Loucy (cell line): ENCODE results near the gene BEND5.

Experiments
- H2AFZ ChIP-seq: fragments of 200-600 bp; sonication (generic); 2 replicates; pipeline ENCODE4 v1.6.0; 2016; ENCODE audit warnings: antibody characterized with exemption, mild to moderate bottlenecking, low read length, moderate library complexity
- H3F3A ChIP-seq: fragments of 200-600 bp; 2 replicates; pipeline ENCODE4 v1.6.0; 2016; ENCODE audit warnings: antibody characterized with exemption, low read depth, mild to moderate bottlenecking
- H3K27me3 ChIP-seq: fragments of 200-600 bp; sonication (generic); 2 replicates; pipeline ENCODE4 v1.6.1; 2014; ENCODE audit warnings: low read length, mild to moderate bottlenecking; ENCODE audit not compliant: insufficient read depth, poor library complexity, severe bottlenecking
- H3K36me3 ChIP-seq: fragments of 200-600 bp; sonication (generic); 2 replicates; pipeline ENCODE4 v1.6.1; 2016; ENCODE audit warnings: low read length; ENCODE audit not compliant: insufficient read depth
- H3K4me1 ChIP-seq: fragments of 200-600 bp; sonication (generic); 2 replicates; pipeline ENCODE4 v1.5.1; 2014; ENCODE audit warnings: low read length, mild to moderate bottlenecking; ENCODE audit not compliant: insufficient read depth, poor library complexity, severe bottlenecking
- H3K4me2 ChIP-seq: fragments of 200-600 bp; sonication (generic); 2 replicates; pipeline ENCODE4 v1.6.0; 2014; ENCODE audit warnings: antibody characterized with exemption, low read length, low read depth, mild to moderate bottlenecking; ENCODE audit not compliant: poor library complexity, severe bottlenecking
- H3K4me3 ChIP-seq: fragments of 200-600 bp; sonication (generic); 2 replicates; pipeline ENCODE4 v1.5.1; 2014; ENCODE audit warnings: low read length, mild to moderate bottlenecking, mixed read lengths; ENCODE audit not compliant: poor library complexity, severe bottlenecking
- H3K79me2 ChIP-seq: fragments of 200-600 bp; sonication (generic); 2 replicates; pipeline ENCODE4 v1.6.1; 2014; ENCODE audit warnings: low read length; ENCODE audit not compliant: insufficient read depth
- H3K9ac ChIP-seq: fragments of 200-600 bp; sonication (generic); 2 replicates; pipeline ENCODE4 v1.6.0; 2014; ENCODE audit warnings: mild to moderate bottlenecking, low read depth, low read length, moderate library complexity; ENCODE audit not compliant: poor library complexity, severe bottlenecking
- H3K9me2 ChIP-seq: fragments of 200-600 bp; sonication (generic); replicated peaks from 2 replicates; pipeline ENCODE4 v1.6.1; 2016; ENCODE audit warnings: low read depth, low read length, mixed read lengths
- H3K9me3 ChIP-seq: fragments of 200-600 bp; sonication (generic); 2 replicates; pipeline ENCODE4 v1.6.1; 2014; ENCODE audit warnings: mild to moderate bottlenecking, antibody characterized with exemption, low read length, low read depth; ENCODE audit not compliant: insufficient read depth
- H4K20me1 ChIP-seq: fragments of 200-600 bp; sonication (generic); 2 replicates; pipeline ENCODE4 v1.6.0; 2014; ENCODE audit warnings: antibody characterized with exemption, low read length, mild to moderate bottlenecking; ENCODE audit not compliant: insufficient read depth, poor library complexity, severe bottlenecking
- EZH2phosphoT487 ChIP-seq: fragments of 200-600 bp; IDR thresholded peaks from 2 replicates; pipeline ENCODE4 v1.6.1; 2018; ENCODE audit warnings: antibody characterized with exemption, mild to moderate bottlenecking, moderate library complexity, borderline replicate concordance
- TF ChIP-seq, protein P1 (sequence below): fragments of 200-600 bp; sonication (generic); conservative IDR thresholded peaks from 2 replicates; pipeline ENCODE4 v1.5.1; 2014; ENCODE audit warnings: mild to moderate bottlenecking, antibody characterized with exemption, low read length

Gene BEND5

GRCh38 chr1:48718705-48719104 is 58.0 kb downstream of the BEND5 start:
- H3K79me2 ChIP-seq, result no peaks in the 10 kb centered on the region
- no peaks in the 10 kb centered on the region for H3K27me3 ChIP-seq
- H3K4me3 ChIP-seq, result no peak overlapping the region
- no peaks in the 10 kb centered on the region for H3K4me1 ChIP-seq
- no peak overlapping the region for H3K9ac ChIP-seq
- no peaks in the 10 kb centered on the region for H3K9me2 ChIP-seq
- H3K4me2 ChIP-seq, result no peak overlapping the region
- no peaks in the 10 kb centered on the region for H3F3A ChIP-seq
- H4K20me1 ChIP-seq, result no peaks in the 10 kb centered on the region
- no peaks in the 10 kb centered on the region for H3K9me3 ChIP-seq
- no peak overlapping the region for H2AFZ ChIP-seq
- no peak for TF ChIP-seq EZH2phosphoT487
- TF ChIP-seq, protein P1, sequence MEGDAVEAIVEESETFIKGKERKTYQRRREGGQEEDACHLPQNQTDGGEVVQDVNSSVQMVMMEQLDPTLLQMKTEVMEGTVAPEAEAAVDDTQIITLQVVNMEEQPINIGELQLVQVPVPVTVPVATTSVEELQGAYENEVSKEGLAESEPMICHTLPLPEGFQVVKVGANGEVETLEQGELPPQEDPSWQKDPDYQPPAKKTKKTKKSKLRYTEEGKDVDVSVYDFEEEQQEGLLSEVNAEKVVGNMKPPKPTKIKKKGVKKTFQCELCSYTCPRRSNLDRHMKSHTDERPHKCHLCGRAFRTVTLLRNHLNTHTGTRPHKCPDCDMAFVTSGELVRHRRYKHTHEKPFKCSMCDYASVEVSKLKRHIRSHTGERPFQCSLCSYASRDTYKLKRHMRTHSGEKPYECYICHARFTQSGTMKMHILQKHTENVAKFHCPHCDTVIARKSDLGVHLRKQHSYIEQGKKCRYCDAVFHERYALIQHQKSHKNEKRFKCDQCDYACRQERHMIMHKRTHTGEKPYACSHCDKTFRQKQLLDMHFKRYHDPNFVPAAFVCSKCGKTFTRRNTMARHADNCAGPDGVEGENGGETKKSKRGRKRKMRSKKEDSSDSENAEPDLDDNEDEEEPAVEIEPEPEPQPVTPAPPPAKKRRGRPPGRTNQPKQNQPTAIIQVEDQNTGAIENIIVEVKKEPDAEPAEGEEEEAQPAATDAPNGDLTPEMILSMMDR, result no peak
- H3K36me3 ChIP-seq, result no peaks in the 10 kb centered on the region

GRCh38 chr1:48718116-48718630 is 58.5 kb downstream of the BEND5 start:
- Histone ChIP-seq H3K4me3 (no peak overlapping the region), H3K9ac (no peak overlapping the region), H2AFZ (no peak overlapping the region), H3K4me2 (no peak overlapping the region), H3K27me3 (no peaks in the 10 kb centered on the region), H3K9me2 (no peaks in the 10 kb centered on the region), H3K4me1 (no peaks in the 10 kb centered on the region), H4K20me1 (no peaks in the 10 kb centered on the region), H3K36me3 (no peaks in the 10 kb centered on the region), H3F3A (no peaks in the 10 kb centered on the region), H3K9me3 (no peaks in the 10 kb centered on the region), H3K79me2 (no peaks in the 10 kb centered on the region)
- TF ChIP-seq, protein P1, result no peak; the same call in 1 of the 2 replicates
- TF ChIP-seq EZH2phosphoT487, result no peak

DNA sequence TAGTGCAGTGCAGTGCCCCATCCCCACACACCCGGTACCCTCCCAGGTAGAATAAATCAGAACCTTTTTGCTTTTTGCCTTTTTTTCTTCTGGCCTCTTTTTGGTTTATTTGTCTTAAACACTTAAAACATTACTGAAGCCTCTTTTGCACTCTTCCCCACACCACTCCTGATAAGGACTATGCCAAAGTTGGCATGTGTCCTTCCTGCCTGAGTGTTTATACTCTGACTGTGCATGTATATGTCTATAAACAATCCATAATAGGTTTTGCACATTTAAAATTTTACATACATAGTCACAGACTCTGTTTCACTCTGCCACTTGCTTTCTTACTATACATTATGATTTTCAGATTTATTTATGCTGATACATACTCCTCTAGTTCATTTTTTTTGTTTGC is 59.6 kb downstream of the BEND5 start:
- no peaks in the 10 kb centered on the region for H3K36me3 ChIP-seq
- no peaks in the 10 kb centered on the region for H3F3A ChIP-seq
- H3K9ac ChIP-seq, result no peak overlapping the region
- no peaks in the 10 kb centered on the region for H3K4me1 ChIP-seq
- no peak overlapping the region for H3K4me3 ChIP-seq
- no peak overlapping the region for H2AFZ ChIP-seq
- H3K27me3 ChIP-seq, result no peaks in the 10 kb centered on the region
- H3K4me2 ChIP-seq, result no peak overlapping the region
- H4K20me1 ChIP-seq, result no peaks in the 10 kb centered on the region
- no peaks in the 10 kb centered on the region for H3K79me2 ChIP-seq
- H3K9me2 ChIP-seq, result no peaks in the 10 kb centered on the region
- TF ChIP-seq EZH2phosphoT487, result no peak
- TF ChIP-seq, protein P1, result no peak
- H3K9me3 ChIP-seq, result no peaks in the 10 kb centered on the region
